Uterus (tissue), 4 donors: Measurements from ENCODE around the gene SEC16A. TPM values are rescaled to one million over a fixed set of nuclear protein-coding genes. Genes with fewer than 3 reads are reported as not detected.

Experiments
- DNase-seq, 2 donors: peaks; one replicate each; pipeline ENCODE4 v3.0.0-alpha.2; 2019 to 2020
- H3K27ac ChIP-seq, 2 donors: fragments of 200-600 bp; sonication (generic); 1 replicate in 1 of 2; 2 replicates in 1 of 2; pipeline ENCODE4 v1.5.1; 2016 to 2018
- H3K27me3 ChIP-seq, 2 donors: fragments of 200-600 bp; sonication (generic); one replicate each; pipeline ENCODE4 v1.5.1; 2018 to 2019; ENCODE audit warnings: control low read depth in 1 of 2
- H3K36me3 ChIP-seq, 2 donors: fragments of 200-600 bp; sonication (generic); one replicate each; pipeline ENCODE4 v1.5.1; 2019; ENCODE audit warnings: control low read depth in 1 of 2
- H3K4me1 ChIP-seq, 2 donors: fragments of 200-600 bp; sonication (generic); one replicate each; pipeline ENCODE4 v1.5.1; 2018 to 2019; ENCODE audit warnings: control low read depth in 1 of 2
- H3K4me3 ChIP-seq, 2 donors: fragments of 200-600 bp; sonication (generic); 1 replicate in 1 of 2; 2 replicates in 1 of 2; pipeline ENCODE4 v1.5.1; 2018 to 2019; ENCODE audit warnings: mild to moderate bottlenecking in 1 of 2
- H3K9me3 ChIP-seq, 2 donors: fragments of 200-600 bp; sonication (generic); one replicate each; pipeline ENCODE4 v1.5.1; 2019; ENCODE audit warnings: control low read depth in 1 of 2
- CTCF ChIP-seq, 4 experiments: fragments of 200-600 bp in 2 of 4; fragments of 450-650 bp in 2 of 4; sonication (generic) in 2 of 4; IDR thresholded peaks; one replicate each; pipeline ENCODE4 v1.5.1; 2016 to 2019; ENCODE audit warnings: antibody characterized with exemption in 4 of 4, mild to moderate bottlenecking in 2 of 4, moderate library complexity in 1 of 4
- POLR2A ChIP-seq, 2 donors: fragments of 450-650 bp; IDR thresholded peaks; one replicate each; pipeline ENCODE4 v1.6.1; 2016; ENCODE audit warnings: antibody characterized with exemption in 2 of 2, mild to moderate bottlenecking in 1 of 2, moderate library complexity in 1 of 2
- intact Hi-C: fragments of 100-400 bp; cut with DNase I; formaldehyde crosslinking; loops from one replicate; pipeline ENCODE4 v1.15.1; 2023; ENCODE audit warnings: low total_unique reads
- total RNA-seq, 4 donors: library from RNA; depleted of rRNA in 3 of 4; stranded (reverse); fragments of >200 nt in 3 of 4; gene quantifications; one replicate each; pipeline versions ENCODE4 v1.1.0 to v1.2.4, GENCODE V29; 2014 to 2023
- donor health status: DM: yes; HTN: yes; CAD: no.

The SEC16A gene
- total RNA-seq, 4 donors from 2014 or later: 18.8 to 73.2 (median 35.1) TPM

GRCh38 chr9:136486823-136487620 is 4.2 kb upstream of the SEC16A start:
- TF ChIP-seq POLR2A (IDR thresholded peaks at IDR 0.05) (no peak), CTCF (IDR thresholded peaks at IDR 0.05) (no peak)
- intact Hi-C loops: loop anchor here (10.0 kb wide), 1 partner anchor 58 kb away; the partner anchor contains the start of gene NOTCH1
- H3K4me1 ChIP-seq: peaks cover 0 to 12% of the 10 kb centered on the region in 2 donors

GRCh38 chr9:136486131-136486530 is 3.3 kb upstream of the SEC16A start:
- no peaks in the 10 kb centered on the region for H3K27me3 ChIP-seq
- H3K4me3 ChIP-seq: no peak overlapping the region
- DNase-seq: no peak
- TF ChIP-seq POLR2A (IDR thresholded peaks at IDR 0.05): no peak
- TF ChIP-seq CTCF (IDR thresholded peaks at IDR 0.05): no peak
- H3K4me1 ChIP-seq: peaks cover 7 to 16% of the 10 kb centered on the region in 2 donors
- intact Hi-C loops: loop anchor here (10.0 kb wide), 1 partner anchor 59 kb away; the partner anchor contains the start of gene NOTCH1
- H3K36me3 ChIP-seq: no peaks in the 10 kb centered on the region
- H3K9me3 ChIP-seq: no peaks in the 10 kb centered on the region
- H3K27ac ChIP-seq: no peak overlapping the region

More at GRCh38 chr9:136486823-136487620, 4.2 kb upstream of the SEC16A start:
- Histone ChIP-seq H3K36me3 (no peaks in the 10 kb centered on the region), H3K27ac (no peak overlapping the region), H3K9me3 (no peaks in the 10 kb centered on the region), H3K4me3 (no peak overlapping the region), H3K27me3 (no peaks in the 10 kb centered on the region)
- DNase-seq: no peak

- intact Hi-C loops: loop anchor here (2.0 to 10.0 kb wide), 2 partner anchors 59 to 145 kb away; partner anchors contain the start of gene NOTCH1
- Histone ChIP-seq H3K27ac (no peak overlapping the region), H3K4me3 (no peak overlapping the region), H3K9me3 (no peaks in the 10 kb centered on the region), H3K36me3 (no peaks in the 10 kb centered on the region), H3K27me3 (no peaks in the 10 kb centered on the region), H3K4me1 (peaks cover 7 to 16% of the 10 kb centered on the region in 2 donors)
- TF ChIP-seq POLR2A (IDR thresholded peaks at IDR 0.05): no peak
- peak; percentile 79 to 94 (median 87) for TF ChIP-seq CTCF (IDR thresholded peaks at IDR 0.05)
- DNase-seq: peak; percentile 82 to 83
Observed at GRCh38 chr9:136485049-136486045, 2.5 kb upstream of the SEC16A start.

GRCh38 chr9:136484153-136485048 is 1.6 kb upstream of the SEC16A start:
- DNase-seq: peak; percentile 39 to 53
- TF ChIP-seq POLR2A (IDR thresholded peaks at IDR 0.05) (no peak), CTCF (IDR thresholded peaks at IDR 0.05) (no peak)
- Histone ChIP-seq H3K4me3 (peak overlapping the region; percentile 43 to 50), H3K27me3 (no peaks in the 10 kb centered on the region), H3K27ac (peak overlapping the region; percentile 99), H3K4me1 (peaks cover 7 to 16% of the 10 kb centered on the region in 2 donors), H3K36me3 (no peaks in the 10 kb centered on the region), H3K9me3 (no peaks in the 10 kb centered on the region)
- intact Hi-C loops: loop anchor here (2.0 to 10.0 kb wide), 2 partner anchors 60 to 146 kb away; partner anchors contain the start of gene NOTCH1
